ENCODE results near the gene PTDSS2. TPM values are rescaled to one million over a fixed set of nuclear protein-coding genes. Genes with fewer than 3 reads are reported as not detected.

The PTDSS2 gene
- total RNA-seq, 2 donors from 2014 or later = 55.2 to 56.1 TPM

DNA sequence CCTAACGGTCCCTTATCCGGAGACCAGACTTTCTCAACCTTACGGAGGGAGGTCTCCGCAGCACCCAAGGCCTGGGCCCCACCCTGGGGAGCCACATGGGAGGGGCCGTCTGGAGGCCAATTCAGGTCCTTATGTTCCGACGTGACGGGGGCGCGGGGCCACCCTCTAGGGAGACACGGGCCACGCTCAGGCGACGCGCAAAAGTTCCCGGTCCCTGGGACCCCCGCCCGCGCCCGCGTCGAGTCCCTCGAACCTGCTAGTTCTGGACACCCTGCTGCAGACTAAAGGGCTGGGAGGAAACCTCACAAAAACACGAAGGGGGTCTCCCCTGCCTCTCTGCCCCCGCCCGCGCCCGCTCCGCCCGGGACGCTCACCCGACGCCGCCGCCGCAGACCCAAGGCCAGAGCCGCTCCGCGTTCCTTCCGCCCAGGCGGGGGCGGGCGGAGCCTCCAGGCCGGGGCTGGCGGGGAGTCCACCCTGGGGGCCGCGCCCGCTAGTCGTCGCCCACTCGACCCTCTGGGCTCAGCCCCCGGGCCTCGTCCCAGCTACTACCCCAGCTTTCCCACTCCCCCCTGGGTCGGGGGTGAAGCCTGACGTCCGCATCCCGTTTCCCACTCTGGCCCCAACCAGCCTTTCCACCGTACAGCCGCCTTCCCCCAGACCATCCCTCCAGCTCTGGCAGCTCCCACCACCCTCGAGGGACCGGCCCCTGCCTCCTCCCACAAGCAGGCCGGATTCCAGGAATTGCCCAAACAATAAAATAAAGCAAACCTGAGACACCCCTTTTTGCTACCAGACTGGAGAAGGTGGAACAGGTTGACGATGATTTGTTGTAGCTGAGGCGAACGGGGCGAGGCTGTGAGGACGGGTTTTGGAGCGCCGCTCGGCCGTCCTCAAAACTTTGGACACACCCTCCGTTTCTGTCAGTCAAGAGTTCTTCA, 54.2 kb downstream of the PTDSS2 start:
- no peak overlapping the region for H3K27ac Mint-ChIP-seq
- no peak for TF ChIP-seq CTCF (conservative IDR thresholded peaks at IDR 0.05)
- Histone ChIP-seq H3K9me3 (ENCODE audit: control insufficient read depth, low read length) (no peaks in the 10 kb centered on the region), H3K36me3 (ENCODE audit: control insufficient read depth, insufficient read depth, low read length) (peaks cover 21% of the 10 kb centered on the region), H3K9ac (ENCODE audit: extremely low read depth, low read length, poor library complexity, severe bottlenecking) (no peak overlapping the region), H3K4me3 (ENCODE audit: low read length) (peak overlapping the region; percentile 91), H3K27me3 (ENCODE audit: control insufficient read depth, insufficient read depth, low read length, poor library complexity, severe bottlenecking) (no peaks in the 10 kb centered on the region), H3K4me1 (ENCODE audit: control insufficient read depth, insufficient read depth, low read length) (no peaks in the 10 kb centered on the region), H3K27ac (ENCODE audit: low read depth, low read length) (no peak overlapping the region)
- H3K27me3 Mint-ChIP-seq (ENCODE audit: insufficient read depth) = peaks cover 2% of the 10 kb centered on the region
- peaks cover 22% of the 10 kb centered on the region for H3K36me3 Mint-ChIP-seq (ENCODE audit: low read depth)
- peak overlapping the region; percentile 90 for H3K4me3 Mint-ChIP-seq
- H3K4me1 Mint-ChIP-seq = no peaks in the 10 kb centered on the region
- H3K9me3 Mint-ChIP-seq = no peaks in the 10 kb centered on the region
- WGBS, 2 experiments (ENCODE audit: insufficient coverage in 1 of 2, insufficient read length in 1 of 2) = 56 to 84% methylated on average over 43 to 72 of the region's 72 CpGs
- peak; percentile 43 for DNase-seq

DNA sequence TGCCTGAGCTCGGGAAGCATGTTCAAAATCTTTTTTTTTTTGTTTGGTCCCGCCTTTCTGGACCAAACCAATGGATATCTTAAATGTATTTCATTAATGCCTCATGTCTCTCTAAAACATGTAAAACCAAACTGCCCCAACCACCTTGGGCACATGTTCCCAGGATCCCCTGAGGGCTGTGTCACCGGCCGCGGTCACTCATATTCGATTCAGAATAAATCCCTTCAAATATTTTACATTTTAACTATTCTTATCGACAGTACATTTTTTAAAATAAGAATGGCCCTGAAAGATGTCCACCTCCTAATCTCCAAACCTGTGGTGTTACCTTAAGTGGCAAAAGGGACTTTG, 54.9 kb downstream of the PTDSS2 start:
- H3K27me3 Mint-ChIP-seq (ENCODE audit: insufficient read depth) = peaks cover 2% of the 10 kb centered on the region
- Histone ChIP-seq H3K27ac (ENCODE audit: low read depth, low read length) (no peak overlapping the region), H3K9me3 (ENCODE audit: control insufficient read depth, low read length) (no peaks in the 10 kb centered on the region), H3K4me1 (ENCODE audit: control insufficient read depth, insufficient read depth, low read length) (no peaks in the 10 kb centered on the region), H3K36me3 (ENCODE audit: control insufficient read depth, insufficient read depth, low read length) (peaks cover 17% of the 10 kb centered on the region), H3K27me3 (ENCODE audit: control insufficient read depth, insufficient read depth, low read length, poor library complexity, severe bottlenecking) (no peaks in the 10 kb centered on the region), H3K9ac (ENCODE audit: extremely low read depth, low read length, poor library complexity, severe bottlenecking) (no peak overlapping the region), H3K4me3 (ENCODE audit: low read length) (peak overlapping the region; percentile 91)
- no peak for DNase-seq
- WGBS, 2 experiments (ENCODE audit: insufficient coverage in 1 of 2, insufficient read length in 1 of 2) = 82 to 95% methylated on average over 7 of the region's 7 CpGs
- H3K27ac Mint-ChIP-seq = no peak overlapping the region
- TF ChIP-seq CTCF (conservative IDR thresholded peaks at IDR 0.05) = no peak
- H3K4me1 Mint-ChIP-seq = no peaks in the 10 kb centered on the region
- H3K9me3 Mint-ChIP-seq = no peaks in the 10 kb centered on the region
- H3K36me3 Mint-ChIP-seq (ENCODE audit: low read depth) = peaks cover 24% of the 10 kb centered on the region
- peak overlapping the region; percentile 90 for H3K4me3 Mint-ChIP-seq

DNA sequence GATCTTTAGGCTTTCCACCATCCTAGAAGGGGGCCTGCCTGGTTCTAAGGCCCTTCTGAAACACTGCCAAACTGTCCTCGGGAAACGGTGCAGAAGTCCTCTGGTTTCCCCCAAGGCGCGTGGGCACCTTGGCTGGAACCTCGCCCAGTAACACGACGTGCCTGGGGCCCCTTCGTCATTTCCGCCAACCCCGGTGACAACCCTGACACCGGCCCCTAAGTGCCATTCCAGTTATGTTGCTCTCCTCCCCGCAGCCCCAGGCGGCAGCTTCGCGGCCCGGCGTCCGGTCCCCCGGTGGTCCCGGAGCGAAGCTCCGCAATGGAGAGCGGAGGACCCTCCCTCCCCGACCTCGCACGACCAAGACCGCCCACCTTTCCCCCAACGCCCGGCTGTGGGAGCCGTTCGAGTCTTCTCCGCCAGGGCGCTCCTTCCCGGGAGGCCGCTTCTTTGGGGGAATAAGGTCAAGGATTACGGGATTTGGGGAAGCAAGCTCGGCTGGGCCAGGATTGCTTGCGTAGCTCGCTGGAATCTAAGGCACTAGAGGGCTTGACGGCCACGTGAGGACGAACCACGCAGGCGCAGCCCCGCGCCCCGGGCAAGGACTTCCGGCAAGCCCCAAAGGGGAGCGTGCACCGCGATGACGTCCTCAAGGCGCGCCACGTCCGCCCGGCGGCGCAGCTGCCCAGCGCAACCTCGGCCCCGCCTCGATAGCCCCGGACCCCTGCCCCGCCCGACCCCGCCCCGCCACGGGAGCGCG, 56.3 kb downstream of the PTDSS2 start:
- Histone ChIP-seq H3K27ac (ENCODE audit: low read depth, low read length) (peak overlapping the region; percentile 95), H3K4me1 (ENCODE audit: control insufficient read depth, insufficient read depth, low read length) (no peaks in the 10 kb centered on the region), H3K36me3 (ENCODE audit: control insufficient read depth, insufficient read depth, low read length) (peaks cover 12% of the 10 kb centered on the region), H3K4me3 (ENCODE audit: low read length) (peak overlapping the region; percentile 91), H3K27me3 (ENCODE audit: control insufficient read depth, insufficient read depth, low read length, poor library complexity, severe bottlenecking) (no peaks in the 10 kb centered on the region), H3K9ac (ENCODE audit: extremely low read depth, low read length, poor library complexity, severe bottlenecking) (peak overlapping the region; percentile 93), H3K9me3 (ENCODE audit: control insufficient read depth, low read length) (no peaks in the 10 kb centered on the region)
- 0% methylated on average over 45 to 71 of the region's 71 CpGs for WGBS, 2 experiments (ENCODE audit: insufficient coverage in 1 of 2, insufficient read length in 1 of 2)
- peaks cover 2% of the 10 kb centered on the region for H3K27me3 Mint-ChIP-seq (ENCODE audit: insufficient read depth)
- peak; percentile 43 for TF ChIP-seq CTCF (conservative IDR thresholded peaks at IDR 0.05)
- H3K9me3 Mint-ChIP-seq = no peaks in the 10 kb centered on the region
- peak; percentile 98 for DNase-seq
- peaks cover 21% of the 10 kb centered on the region for H3K36me3 Mint-ChIP-seq (ENCODE audit: low read depth)
- H3K4me1 Mint-ChIP-seq = no peaks in the 10 kb centered on the region
- H3K27ac Mint-ChIP-seq = peak overlapping the region; percentile 99
- H3K4me3 Mint-ChIP-seq = peak overlapping the region; percentile 90

All from endodermal cell (in vitro differentiated cells).